BLaER1 treated with 17β-estradiol and CSF1 and Interleukin-3, amounts not matched to agents 10 nM and 100 nM (cell line): ENCODE results near the gene KIAA0319L.

Experiments
- H3K27ac ChIP-seq, 11 experiments: shearing (Covaris generic); formaldehyde crosslinking; 2 replicates each; pipeline ENCODE4 v1.8.1; 2022
- H3K27me3 ChIP-seq, 11 experiments: shearing (Covaris generic); formaldehyde crosslinking; 2 replicates each; pipeline ENCODE4 v1.8.1; 2022
- H3K36me3 ChIP-seq, 11 experiments: shearing (Covaris generic); formaldehyde crosslinking; 2 replicates each; pipeline ENCODE4 v1.8.1; 2022
- H3K4me1 ChIP-seq, 10 experiments: shearing (Covaris generic); formaldehyde crosslinking; 2 replicates each; pipeline ENCODE4 v1.8.1; 2022
- H3K4me2 ChIP-seq, 11 experiments: shearing (Covaris generic); formaldehyde crosslinking; 2 replicates each; pipeline ENCODE4 v1.8.1; 2022
- H3K4me3 ChIP-seq, 10 experiments: shearing (Covaris generic); formaldehyde crosslinking; 2 replicates each; pipeline ENCODE4 v1.8.1; 2022
- H3K9ac ChIP-seq, 11 experiments: shearing (Covaris generic); formaldehyde crosslinking; 2 replicates each; pipeline ENCODE4 v1.8.1; 2022
- H3K9me3 ChIP-seq, 11 experiments: shearing (Covaris generic); formaldehyde crosslinking; replicated peaks in 1 of 11; 2 replicates each; pipeline ENCODE4 v1.8.1; 2022
- H4K20me1 ChIP-seq, 11 experiments: shearing (Covaris generic); formaldehyde crosslinking; 2 replicates each; pipeline ENCODE4 v1.8.1; 2022
- Cebpa-rat ChIP-seq, 11 experiments: shearing (Covaris generic); IDR thresholded peaks; 2 replicates each; pipeline ENCODE4 v1.8.1; 2022

Gene KIAA0319L

DNA sequence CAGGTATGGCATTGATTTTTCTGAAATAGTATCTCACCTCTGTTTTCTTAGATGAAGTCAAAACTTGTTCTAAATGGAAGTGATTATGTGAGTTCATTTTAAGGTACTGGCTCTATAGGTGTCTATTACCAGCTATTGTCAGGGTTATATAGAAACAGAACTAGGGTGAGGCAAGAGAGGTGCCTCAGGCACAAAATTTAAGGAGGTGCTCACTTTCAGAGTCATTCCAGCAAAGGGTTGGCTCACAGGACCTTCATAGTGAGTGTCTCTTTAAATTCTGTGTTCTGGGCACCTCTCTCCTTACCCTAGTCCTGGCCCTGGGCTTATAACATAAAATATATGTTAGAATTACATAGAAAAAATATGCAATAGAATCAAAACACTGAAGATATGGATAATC is 49.3 kb downstream of the KIAA0319L start:
- Histone ChIP-seq H3K9me3 (peaks cover 0 to 8% (median 0%) of the 10 kb centered on the region in 11 experiments; a peak in 3 of 22 replicates), H3K9ac (no peak overlapping the region), H3K4me1 (peaks cover 31 to 41% (median 35%) of the 10 kb centered on the region in 10 experiments), H3K27me3 (no peaks in the 10 kb centered on the region), H4K20me1 (peaks cover 0 to 51% (median 9%) of the 10 kb centered on the region in 11 experiments; a peak in 13 of 22 replicates), H3K4me3 (no peak overlapping the region), H3K36me3 (peaks cover 0 to 43% (median 5%) of the 10 kb centered on the region in 11 experiments; a peak in 10 of 22 replicates), H3K27ac (peak overlapping the region in 1 of 11 experiments; percentile 88; a peak in 1 of 22 replicates), H3K4me2 (peak overlapping the region in 10 of 11 experiments; percentile 31 to 93 (median 82); a peak in 15 of 22 replicates)
- TF ChIP-seq Cebpa-rat (IDR thresholded peaks at IDR 0.05), result no peak

DNA sequence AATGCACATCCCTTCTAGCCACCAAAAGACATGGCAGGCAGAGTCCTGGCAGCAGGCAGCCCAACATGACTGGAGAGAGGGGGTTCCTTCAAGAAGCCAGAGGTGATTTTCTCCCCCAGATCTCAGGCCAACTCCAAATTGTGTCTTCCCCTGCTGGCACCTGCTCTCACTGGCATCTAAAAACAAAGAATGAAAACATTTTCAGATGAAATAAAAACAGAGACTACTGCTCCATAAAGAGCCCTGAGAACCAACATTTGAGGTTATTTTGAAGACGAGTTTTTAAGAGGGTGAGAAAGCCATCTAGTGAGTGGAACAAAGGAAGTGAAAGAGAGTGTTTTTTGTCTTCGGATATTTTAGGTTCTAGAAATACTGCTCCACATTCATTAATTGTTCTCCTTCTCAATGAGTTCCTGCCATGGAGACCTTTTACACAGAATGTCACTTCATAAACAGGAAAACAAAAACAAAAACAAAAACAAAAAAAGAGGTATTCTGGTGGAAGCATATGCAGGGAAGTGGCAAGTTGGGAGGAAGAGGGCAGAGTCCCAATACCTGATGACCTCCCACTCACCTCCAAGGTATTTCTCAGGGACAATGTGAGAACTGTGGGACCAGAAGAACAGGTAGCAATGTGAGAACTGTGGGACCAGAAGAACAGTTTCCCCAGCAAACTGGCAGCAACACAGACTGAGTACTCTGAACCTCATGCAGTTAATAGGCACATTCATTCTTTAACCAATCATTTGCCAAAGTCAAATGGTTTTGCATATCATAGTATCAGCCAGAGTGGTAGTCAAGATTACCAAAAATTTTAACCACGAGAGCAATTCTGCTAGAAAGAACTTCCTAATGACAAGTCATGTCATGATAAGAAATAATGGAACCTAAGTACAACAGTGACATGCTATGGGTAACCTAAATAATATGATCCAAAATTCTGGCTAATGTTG is 50.0 kb downstream of the KIAA0319L start:
- Histone ChIP-seq H3K9ac (peak overlapping the region in 5 of 11 experiments; percentile 6 to 75 (median 65); a peak in 9 of 22 replicates), H3K27me3 (no peaks in the 10 kb centered on the region), H3K4me1 (peaks cover 31 to 41% (median 35%) of the 10 kb centered on the region in 10 experiments), H3K36me3 (peaks cover 0 to 43% (median 5%) of the 10 kb centered on the region in 11 experiments; a peak in 10 of 22 replicates), H3K4me2 (peak overlapping the region; percentile 31 to 93 (median 81)), H3K9me3 (peaks cover 0 to 8% (median 0%) of the 10 kb centered on the region in 11 experiments; a peak in 3 of 22 replicates), H4K20me1 (peaks cover 0 to 51% (median 9%) of the 10 kb centered on the region in 11 experiments; a peak in 13 of 22 replicates), H3K4me3 (peak overlapping the region in 2 of 10 experiments; percentile 4 to 20; a peak in 1 of 20 replicates), H3K27ac (peak overlapping the region in 9 of 11 experiments; percentile 40 to 88 (median 66); a peak in 19 of 22 replicates)
- no peak for TF ChIP-seq Cebpa-rat (IDR thresholded peaks at IDR 0.05)

DNA sequence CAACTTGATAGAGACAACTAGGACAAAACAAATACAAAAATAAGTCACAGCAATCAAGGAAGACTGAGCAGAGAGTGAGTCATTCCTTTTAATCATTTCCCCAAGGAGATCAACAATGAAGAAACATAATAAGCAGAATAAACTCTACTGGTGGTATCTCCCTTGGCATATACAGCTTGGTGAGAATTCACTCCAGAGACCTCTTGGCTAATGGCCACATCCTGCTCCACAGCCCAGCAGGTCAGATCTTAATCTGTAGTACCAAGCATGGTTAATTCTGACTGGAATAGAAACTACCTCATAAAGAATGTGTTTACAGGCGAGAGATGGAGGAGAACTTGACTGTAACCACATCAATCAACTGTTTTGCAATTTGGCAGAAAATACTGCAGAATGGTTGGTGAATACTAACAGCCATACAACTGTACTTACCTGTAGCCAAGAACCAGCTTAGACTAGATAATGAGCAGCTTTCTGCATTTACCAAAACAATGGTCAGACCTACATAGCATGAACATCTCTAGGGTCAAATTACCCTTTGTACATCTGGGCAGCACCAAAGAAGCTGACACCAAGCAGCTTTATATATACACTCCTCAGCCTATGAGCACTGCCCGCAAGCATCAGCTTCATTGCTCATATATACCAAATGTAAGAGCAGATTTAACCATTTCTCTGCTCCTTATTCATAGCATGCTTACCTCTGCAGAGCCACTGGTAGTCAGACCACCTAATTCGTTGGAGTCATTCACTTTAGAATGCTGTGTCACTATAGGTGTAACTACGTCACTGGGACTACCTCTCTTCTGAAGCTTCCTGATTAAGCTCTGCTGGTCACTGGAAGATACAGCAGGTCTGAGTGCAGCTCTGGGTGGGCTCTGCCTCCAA is 51.0 kb downstream of the KIAA0319L start:
- no peaks in the 10 kb centered on the region for H3K27me3 ChIP-seq

DNA sequence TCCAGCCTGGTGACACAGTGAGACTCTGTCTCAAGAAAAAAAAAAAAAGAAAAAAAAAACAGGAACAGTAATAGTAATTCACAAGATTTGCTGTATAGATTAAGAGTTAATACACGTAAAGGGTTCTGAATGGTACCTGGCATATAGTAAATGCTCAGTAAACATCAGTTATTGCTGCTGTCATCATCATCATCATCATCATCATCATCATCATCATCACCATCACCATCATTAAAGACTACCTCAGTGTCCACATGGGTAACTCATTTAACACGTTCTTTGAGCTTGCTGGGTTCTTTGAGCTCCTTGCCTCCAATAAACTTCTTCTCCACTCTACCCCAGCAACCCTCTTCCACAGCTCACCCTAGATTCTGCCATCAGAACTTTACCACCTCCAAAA is 55.0 kb downstream of the KIAA0319L start:
- H3K9ac ChIP-seq, result no peak overlapping the region
- no peak for TF ChIP-seq Cebpa-rat (IDR thresholded peaks at IDR 0.05)
- no peak overlapping the region for H3K4me2 ChIP-seq
- H3K27me3 ChIP-seq, result no peaks in the 10 kb centered on the region
- peaks cover 19 to 28% (median 24%) of the 10 kb centered on the region in 10 experiments for H3K4me1 ChIP-seq
- no peak overlapping the region for H3K4me3 ChIP-seq
- peaks cover 0 to 51% (median 5%) of the 10 kb centered on the region in 11 experiments; a peak in 12 of 22 replicates for H3K36me3 ChIP-seq
- peaks cover 0 to 29% (median 14%) of the 10 kb centered on the region in 11 experiments; a peak in 12 of 22 replicates for H4K20me1 ChIP-seq
- no peak overlapping the region for H3K27ac ChIP-seq
- no peaks in the 10 kb centered on the region for H3K9me3 ChIP-seq

More for the DNA sequence above, 51.0 kb downstream of the KIAA0319L start:
- peak in 6 of 11 experiments; percentile 14 to 90 (median 56); a peak in 6 of 22 replicates for TF ChIP-seq Cebpa-rat (IDR thresholded peaks at IDR 0.05)
- Histone ChIP-seq H4K20me1 (peaks cover 0 to 51% (median 9%) of the 10 kb centered on the region in 11 experiments; a peak in 13 of 22 replicates), H3K36me3 (peaks cover 0 to 38% (median 5%) of the 10 kb centered on the region in 11 experiments; a peak in 10 of 22 replicates), H3K9ac (peak overlapping the region in 8 of 11 experiments; percentile 6 to 75 (median 41); a peak in 11 of 22 replicates), H3K4me3 (peak overlapping the region in 2 of 10 experiments; percentile 4 to 20; a peak in 2 of 20 replicates), H3K27ac (peak overlapping the region in 9 of 11 experiments; percentile 40 to 88 (median 66); a peak in 19 of 22 replicates), H3K4me1 (peaks cover 31 to 41% (median 35%) of the 10 kb centered on the region in 10 experiments), H3K4me2 (peak overlapping the region; percentile 31 to 93 (median 81)), H3K9me3 (peaks cover 0 to 7% (median 0%) of the 10 kb centered on the region in 11 experiments; a peak in 3 of 22 replicates)

DNA sequence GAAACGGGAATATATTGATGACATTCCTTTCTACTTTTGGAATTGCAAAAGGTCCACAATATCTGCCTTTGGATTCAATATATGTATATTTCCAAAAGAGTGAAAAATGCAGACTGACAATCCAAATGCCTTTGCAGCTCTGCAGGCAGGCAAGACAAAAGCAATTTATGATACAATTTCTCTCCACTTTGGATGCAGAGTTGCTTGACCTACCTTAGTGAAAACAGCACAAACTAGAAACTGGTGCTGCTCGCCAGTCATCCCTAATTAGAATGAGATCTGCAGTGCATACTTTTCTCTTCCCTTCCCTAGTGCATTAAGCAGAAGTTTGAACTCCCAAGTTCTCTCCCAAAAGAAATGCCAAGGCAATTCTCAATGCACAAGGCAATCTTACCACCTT is 56.8 kb downstream of the KIAA0319L start:
- TF ChIP-seq Cebpa-rat (IDR thresholded peaks at IDR 0.05), result no peak
- no peaks in the 10 kb centered on the region for H3K9me3 ChIP-seq
- peaks cover 0 to 47% (median 3%) of the 10 kb centered on the region in 11 experiments; a peak in 8 of 22 replicates for H3K36me3 ChIP-seq
- no peak overlapping the region for H3K9ac ChIP-seq
- peaks cover 0 to 15% (median 0%) of the 10 kb centered on the region in 11 experiments; a peak in 3 of 22 replicates for H4K20me1 ChIP-seq
- H3K4me1 ChIP-seq, result peaks cover 1 to 10% (median 6%) of the 10 kb centered on the region in 10 experiments; a peak in 19 of 20 replicates
- H3K4me2 ChIP-seq, result no peak overlapping the region
- H3K27ac ChIP-seq, result no peak overlapping the region
- no peaks in the 10 kb centered on the region for H3K27me3 ChIP-seq
- no peak overlapping the region for H3K4me3 ChIP-seq

- no peak overlapping the region for H3K4me3 ChIP-seq
- no peak overlapping the region for H3K9ac ChIP-seq
- H3K27ac ChIP-seq, result no peak overlapping the region
- H4K20me1 ChIP-seq, result peaks cover 0 to 15% (median 0%) of the 10 kb centered on the region in 11 experiments; a peak in 3 of 22 replicates
- H3K4me2 ChIP-seq, result no peak overlapping the region
- peaks cover 0 to 44% (median 3%) of the 10 kb centered on the region in 11 experiments; a peak in 9 of 22 replicates for H3K36me3 ChIP-seq
- peaks cover 0 to 3% (median 0%) of the 10 kb centered on the region in 10 experiments; a peak in 8 of 20 replicates for H3K4me1 ChIP-seq
- peaks cover 0 to 4% (median 0%) of the 10 kb centered on the region in 11 experiments; a peak in 1 of 22 replicates for H3K9me3 ChIP-seq
- no peak for TF ChIP-seq Cebpa-rat (IDR thresholded peaks at IDR 0.05)
- no peaks in the 10 kb centered on the region for H3K27me3 ChIP-seq
Measured at GRCh38 chr1:35499652-35500176, 57.5 kb downstream of the KIAA0319L start.

- no peak overlapping the region for H3K4me3 ChIP-seq
- H3K4me2 ChIP-seq, result no peak overlapping the region
- H4K20me1 ChIP-seq, result peaks cover 0 to 15% (median 0%) of the 10 kb centered on the region in 11 experiments; a peak in 3 of 22 replicates
- no peak overlapping the region for H3K9ac ChIP-seq
- H3K4me1 ChIP-seq, result no peaks in the 10 kb centered on the region
- H3K27ac ChIP-seq, result no peak overlapping the region
- no peaks in the 10 kb centered on the region for H3K27me3 ChIP-seq
- H3K36me3 ChIP-seq, result peaks cover 0 to 44% (median 5%) of the 10 kb centered on the region in 11 experiments; a peak in 9 of 22 replicates
- no peak for TF ChIP-seq Cebpa-rat (IDR thresholded peaks at IDR 0.05)
- peaks cover 0 to 9% (median 4%) of the 10 kb centered on the region in 11 experiments; a peak in 6 of 22 replicates for H3K9me3 ChIP-seq
Measured at GRCh38 chr1:35499231-35499630, 58.0 kb downstream of the KIAA0319L start.
